SK-N-SH (cell line): Measurements from ENCODE around the gene SLC2A13. TPM values are rescaled to one million over a fixed set of nuclear protein-coding genes. Genes with fewer than 3 reads are reported as not detected.

Source experiments
- CTCF ChIA-PET: fragments of 300-600, 350-600 bp; formaldehyde crosslinking; extraction: SDS; loops from one replicate; lab custom pipeline; 2021; lab: Yijun Ruan, JAX
- POLR2A ChIA-PET: fragments of 350-600 bp; sonication (Branson Sonifier 250); formaldehyde crosslinking; extraction: SDS; loops from one replicate; lab custom pipeline; 2020; ENCODE audit warnings: antibody characterized with exemption, inconsistent platforms; lab: Yijun Ruan, JAX
- DNase-seq: peaks from one replicate; pipeline ENCODE4 v3.0.0; 2012
- H2AFZ ChIP-seq: fragments of 200-600 bp; sonication (generic); 2 replicates; pipeline ENCODE4 v1.8.1; 2016; ENCODE audit warnings: antibody characterized with exemption, mild to moderate bottlenecking, low read depth
- H3F3A ChIP-seq: fragments of 200-600 bp; sonication (generic); replicated peaks from 2 replicates; pipeline ENCODE3; 2016; ENCODE audit warnings: antibody characterized with exemption, mild to moderate bottlenecking; ENCODE audit not compliant: insufficient read depth
- H3K27ac ChIP-seq, 2 experiments: fragments of 200-500 bp in 1 of 2; fragments of 200-600 bp in 1 of 2; sonication (Bioruptor generic) in 1 of 2; sonication (generic), shearing (Covaris generic) in 1 of 2; 2 replicates each; pipeline versions ENCODE4 v1.5.1 to v1.6.1; 2014 to 2016; ENCODE audit warnings: low read depth in 2 of 2, inconsistent platforms in 1 of 2, low read length in 1 of 2, mild to moderate bottlenecking in 1 of 2, mixed read lengths in 1 of 2
- H3K27me3 ChIP-seq: fragments of 200-600 bp; sonication (generic), shearing (Covaris generic); 2 replicates; pipeline ENCODE4 v1.6.1; 2016; ENCODE audit warnings: mixed run types; ENCODE audit not compliant: insufficient read depth
- H3K36me3 ChIP-seq, 2 experiments: fragments of 200-500 bp in 1 of 2; fragments of 200-600 bp in 1 of 2; sonication (Bioruptor generic) in 1 of 2; sonication (generic) in 1 of 2; replicated peaks in 1 of 2; 2 replicates each; pipeline versions ENCODE3 to v1.5.1; 2014 to 2016; ENCODE audit warnings: low read length in 1 of 2, mild to moderate bottlenecking in 1 of 2; ENCODE audit not compliant: insufficient read depth in 2 of 2, control insufficient read depth in 1 of 2
- H3K4me1 ChIP-seq, 2 experiments: fragments of 200-500 bp in 1 of 2; fragments of 200-600 bp in 1 of 2; sonication (Bioruptor generic) in 1 of 2; sonication (generic), shearing (Covaris generic) in 1 of 2; 2 replicates each; pipeline versions ENCODE4 v1.5.1 to v1.6.1; 2014 to 2016; ENCODE audit warnings: low read depth in 1 of 2, low read length in 1 of 2, mixed run types in 1 of 2; ENCODE audit not compliant: insufficient read depth in 2 of 2, control insufficient read depth in 1 of 2
- H3K4me2 ChIP-seq: fragments of 200-600 bp; sonication (generic), shearing (Covaris generic); 2 replicates; pipeline ENCODE4 v1.6.1; 2017; ENCODE audit warnings: mixed run types
- H3K4me3 ChIP-seq, 2 experiments: fragments of 200-500 bp in 1 of 2; fragments of 200-600 bp in 1 of 2; sonication (Bioruptor generic) in 1 of 2; sonication (generic), shearing (Covaris generic) in 1 of 2; 2 replicates each; pipeline versions ENCODE4 v1.5.1 to v1.8.1; 2014 to 2016; ENCODE audit warnings: low read depth in 2 of 2, inconsistent platforms in 1 of 2, low read length in 1 of 2, mild to moderate bottlenecking in 1 of 2, mixed read lengths in 1 of 2, moderate library complexity in 1 of 2
- H3K79me2 ChIP-seq: fragments of 200-600 bp; sonication (generic); 2 replicates; pipeline ENCODE4 v1.8.1; 2017; ENCODE audit warnings: mild to moderate bottlenecking; ENCODE audit not compliant: insufficient read depth
- H3K9ac ChIP-seq: fragments of 200-600 bp; sonication (generic); 2 replicates; pipeline ENCODE4 v1.6.1; 2017; ENCODE audit warnings: mixed run types
- H3K9me2 ChIP-seq: fragments of 200-600 bp; sonication (generic); 2 replicates; pipeline ENCODE4 v1.6.1; 2017; ENCODE audit warnings: mixed run types
- H3K9me3 ChIP-seq: fragments of 200-600 bp; sonication (generic); 2 replicates; pipeline ENCODE4 v1.6.1; 2017; ENCODE audit warnings: mixed run types, mild to moderate bottlenecking, moderate library complexity
- H4K20me1 ChIP-seq: fragments of 200-600 bp; sonication (generic); 2 replicates; pipeline ENCODE4 v1.6.1; 2017; ENCODE audit warnings: mild to moderate bottlenecking, mixed run types; ENCODE audit not compliant: insufficient read depth
- CHD2 ChIP-seq: fragments of 150-350 bp; IDR thresholded peaks from 2 replicates; pipeline ENCODE4 v1.6.1; 2018; ENCODE audit warnings: low read length; ENCODE audit not compliant: partially characterized antibody
- FOXJ3 ChIP-seq: sonication (generic); formaldehyde crosslinking; IDR thresholded peaks from 2 replicates; pipeline ENCODE4 v1.5.1; 2020; ENCODE audit warnings: mild to moderate bottlenecking, missing genetic modification reagents
- GATA2 ChIP-seq: sonication (generic); formaldehyde crosslinking; IDR thresholded peaks from 2 replicates; pipeline ENCODE4 v1.5.0; 2020; ENCODE audit warnings: mild to moderate bottlenecking, missing genetic modification reagents
- MEF2A ChIP-seq: IDR thresholded peaks from 2 replicates; pipeline ENCODE4 v1.4.0; 2012; ENCODE audit warnings: low read depth, borderline replicate concordance
- NFIC ChIP-seq: IDR thresholded peaks from 2 replicates; pipeline ENCODE4 v1.4.0; 2012; ENCODE audit warnings: borderline replicate concordance
- POLR2AphosphoS5 ChIP-seq: IDR thresholded peaks from 2 replicates; pipeline ENCODE4 v1.6.1; 2012; ENCODE audit warnings: low read depth, low read length
- RAD21 ChIP-seq: IDR thresholded peaks from 2 replicates; pipeline ENCODE4 v1.6.1; 2012; ENCODE audit warnings: mild to moderate bottlenecking, low read length
- RFX5 ChIP-seq: IDR thresholded peaks from 2 replicates; pipeline ENCODE4 v1.6.1; 2012; ENCODE audit warnings: mild to moderate bottlenecking, improper control_type of control experiment, low read length
- RXRA ChIP-seq: IDR thresholded peaks from 2 replicates; pipeline ENCODE4 v1.4.0; 2012; ENCODE audit warnings: low read depth, mild to moderate bottlenecking, borderline replicate concordance
- SIN3A ChIP-seq: IDR thresholded peaks from 2 replicates; pipeline ENCODE4 v1.6.1; 2012; ENCODE audit warnings: low read depth, mild to moderate bottlenecking, low read length, moderate library complexity, borderline replicate concordance
- SMC3 ChIP-seq: IDR thresholded peaks from 2 replicates; pipeline ENCODE4 v1.6.1; 2012; ENCODE audit warnings: low read depth, low read length, improper control_type of control experiment
- TAF1 ChIP-seq: IDR thresholded peaks from 2 replicates; pipeline ENCODE4 v1.6.1; 2012; ENCODE audit warnings: low read depth, mild to moderate bottlenecking, low read length, moderate library complexity, borderline replicate concordance
- TCF12 ChIP-seq: IDR thresholded peaks from 2 replicates; pipeline ENCODE4 v1.4.0; 2012
- WGBS: methylation state at CpG from one replicate; pipeline ENCODE4 v1.1.6; 2017; ENCODE audit warnings: low lambda C conversion rate; 5-methylcytosine and 5-hydroxymethylcytosine counted together
- polyA plus RNA-seq, 3 experiments: library from polyadenylated mRNA; depleted of rRNA; stranded (reverse); fragments of >200 nt; gene quantifications; 2 replicates each; pipeline ENCODE4 v1.2.3, GENCODE V29; 2012
- TF ChIP-seq, protein P1 (sequence below): fragments of 200-600 bp; sonication (generic); IDR thresholded peaks from 2 replicates; pipeline ENCODE4 v1.6.1; 2017; ENCODE audit warnings: antibody characterized with exemption, mild to moderate bottlenecking, moderate library complexity
- TF ChIP-seq, protein P2 (sequence below): IDR thresholded peaks from 2 replicates; pipeline ENCODE4 v1.6.1; 2012; ENCODE audit warnings: mild to moderate bottlenecking, low read depth, low read length, moderate library complexity
- TF ChIP-seq, protein P3 (sequence below): IDR thresholded peaks from 2 replicates; pipeline ENCODE4 v1.4.0; 2012; ENCODE audit warnings: low read depth, borderline replicate concordance
- TF ChIP-seq, protein P4 (sequence below): IDR thresholded peaks from 2 replicates; pipeline ENCODE4 v1.4.0; 2012; ENCODE audit warnings: low read depth, borderline replicate concordance
- TF ChIP-seq, protein P5 (sequence below): IDR thresholded peaks from 2 replicates; pipeline ENCODE4 v1.4.0; 2012; ENCODE audit warnings: low read depth

Gene SLC2A13
- polyA plus RNA-seq, 1 of the 3 experiments (the other 2 are of a cell fraction) = 0.21 TPM

DNA sequence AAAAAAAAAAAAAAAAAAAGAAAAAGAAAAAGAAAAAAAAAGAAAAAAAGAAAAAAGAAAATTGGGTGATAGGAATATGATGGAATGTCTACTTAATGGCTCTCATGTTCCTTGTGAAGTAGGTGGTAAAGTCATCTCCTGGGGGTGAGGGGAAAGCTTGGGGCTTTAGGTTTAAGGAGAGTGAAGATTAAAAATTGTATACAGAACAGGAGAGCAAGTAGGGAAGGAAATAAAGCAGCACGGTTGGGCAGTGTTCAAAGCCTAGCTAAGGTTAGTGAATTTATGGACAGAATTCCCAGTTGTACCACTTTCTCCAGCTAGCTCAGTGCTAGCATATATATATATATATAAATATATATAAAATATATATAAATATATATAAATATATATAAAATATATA lies 40.0 kb upstream of the SLC2A13 start:
- Histone ChIP-seq H3K27ac (no peak overlapping the region), H3K9ac (no peak overlapping the region), H3K9me3 (no peaks in the 10 kb centered on the region), H3K36me3 (no peaks in the 10 kb centered on the region), H4K20me1 (no peaks in the 10 kb centered on the region), H3K4me1 (no peaks in the 10 kb centered on the region), H2AFZ (no peak overlapping the region), H3K27me3 (no peaks in the 10 kb centered on the region), H3K4me2 (no peak overlapping the region), H3F3A (no peaks in the 10 kb centered on the region), H3K9me2 (no peaks in the 10 kb centered on the region), H3K79me2 (no peaks in the 10 kb centered on the region), H3K4me3 (no peak overlapping the region)
- no peak for TF ChIP-seq SMC3
- no peak for TF ChIP-seq GATA2 (CRISPR knock-in tag)
- no peak for TF ChIP-seq SIN3A
- no peak for TF ChIP-seq MEF2A
- TF ChIP-seq, protein P1, sequence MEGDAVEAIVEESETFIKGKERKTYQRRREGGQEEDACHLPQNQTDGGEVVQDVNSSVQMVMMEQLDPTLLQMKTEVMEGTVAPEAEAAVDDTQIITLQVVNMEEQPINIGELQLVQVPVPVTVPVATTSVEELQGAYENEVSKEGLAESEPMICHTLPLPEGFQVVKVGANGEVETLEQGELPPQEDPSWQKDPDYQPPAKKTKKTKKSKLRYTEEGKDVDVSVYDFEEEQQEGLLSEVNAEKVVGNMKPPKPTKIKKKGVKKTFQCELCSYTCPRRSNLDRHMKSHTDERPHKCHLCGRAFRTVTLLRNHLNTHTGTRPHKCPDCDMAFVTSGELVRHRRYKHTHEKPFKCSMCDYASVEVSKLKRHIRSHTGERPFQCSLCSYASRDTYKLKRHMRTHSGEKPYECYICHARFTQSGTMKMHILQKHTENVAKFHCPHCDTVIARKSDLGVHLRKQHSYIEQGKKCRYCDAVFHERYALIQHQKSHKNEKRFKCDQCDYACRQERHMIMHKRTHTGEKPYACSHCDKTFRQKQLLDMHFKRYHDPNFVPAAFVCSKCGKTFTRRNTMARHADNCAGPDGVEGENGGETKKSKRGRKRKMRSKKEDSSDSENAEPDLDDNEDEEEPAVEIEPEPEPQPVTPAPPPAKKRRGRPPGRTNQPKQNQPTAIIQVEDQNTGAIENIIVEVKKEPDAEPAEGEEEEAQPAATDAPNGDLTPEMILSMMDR = no peak
- WGBS = 61% methylated on average over 1 of the region's 1 CpG
- CTCF ChIA-PET = interaction anchor here (1.3 kb wide), 1 partner anchor 168 kb away, joined by 6 read pairs; no protein-coding TSS in a partner anchor
- POLR2A ChIA-PET = interaction anchor here (0.6 kb wide), 1 partner anchor 91 kb away, joined by 3 read pairs; no protein-coding TSS in a partner anchor
- DNase-seq = no peak

DNA sequence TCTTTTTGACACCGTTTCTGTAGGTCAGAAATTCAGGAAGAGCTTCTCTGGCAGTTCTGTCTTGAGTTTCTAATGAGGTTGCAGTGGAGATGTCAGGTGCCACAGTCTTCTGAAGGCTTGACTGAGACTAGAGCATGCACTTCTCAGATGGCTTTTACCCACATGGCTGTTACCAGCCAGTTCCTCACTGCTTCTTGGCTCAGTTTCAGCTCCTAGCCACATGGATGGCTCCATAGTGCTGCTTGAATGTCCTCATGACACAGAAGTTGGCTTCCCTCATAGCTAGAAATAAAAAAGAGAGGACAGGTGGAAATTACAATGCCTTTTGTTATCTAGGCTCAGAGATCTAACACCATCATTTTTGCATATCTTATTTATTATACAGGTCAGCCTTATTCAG lies 38.1 kb upstream of the SLC2A13 start:
- H3K4me2 ChIP-seq = no peak overlapping the region
- no peaks in the 10 kb centered on the region for H3K9me3 ChIP-seq
- H3K79me2 ChIP-seq = no peaks in the 10 kb centered on the region
- no peaks in the 10 kb centered on the region for H4K20me1 ChIP-seq
- ChIA-PET POLR2A (no interaction called here), CTCF (interaction anchor here (0.8 kb wide), 1 partner anchor 170 kb away, joined by 3 read pairs; no protein-coding TSS in a partner anchor)
- H3K9ac ChIP-seq = no peak overlapping the region
- no peak overlapping the region for H3K27ac ChIP-seq
- 0% methylated on average over 1 of the region's 1 CpG for WGBS
- H3K4me1 ChIP-seq = no peaks in the 10 kb centered on the region
- no peaks in the 10 kb centered on the region for H3K27me3 ChIP-seq
- no peaks in the 10 kb centered on the region for H3K9me2 ChIP-seq
- no peak overlapping the region for H3K4me3 ChIP-seq
- no peak for DNase-seq
- H3K36me3 ChIP-seq = no peaks in the 10 kb centered on the region
- H3F3A ChIP-seq = no peaks in the 10 kb centered on the region
- H2AFZ ChIP-seq = no peak overlapping the region
- no peak for TF ChIP-seq RXRA
- TF ChIP-seq, protein P2, sequence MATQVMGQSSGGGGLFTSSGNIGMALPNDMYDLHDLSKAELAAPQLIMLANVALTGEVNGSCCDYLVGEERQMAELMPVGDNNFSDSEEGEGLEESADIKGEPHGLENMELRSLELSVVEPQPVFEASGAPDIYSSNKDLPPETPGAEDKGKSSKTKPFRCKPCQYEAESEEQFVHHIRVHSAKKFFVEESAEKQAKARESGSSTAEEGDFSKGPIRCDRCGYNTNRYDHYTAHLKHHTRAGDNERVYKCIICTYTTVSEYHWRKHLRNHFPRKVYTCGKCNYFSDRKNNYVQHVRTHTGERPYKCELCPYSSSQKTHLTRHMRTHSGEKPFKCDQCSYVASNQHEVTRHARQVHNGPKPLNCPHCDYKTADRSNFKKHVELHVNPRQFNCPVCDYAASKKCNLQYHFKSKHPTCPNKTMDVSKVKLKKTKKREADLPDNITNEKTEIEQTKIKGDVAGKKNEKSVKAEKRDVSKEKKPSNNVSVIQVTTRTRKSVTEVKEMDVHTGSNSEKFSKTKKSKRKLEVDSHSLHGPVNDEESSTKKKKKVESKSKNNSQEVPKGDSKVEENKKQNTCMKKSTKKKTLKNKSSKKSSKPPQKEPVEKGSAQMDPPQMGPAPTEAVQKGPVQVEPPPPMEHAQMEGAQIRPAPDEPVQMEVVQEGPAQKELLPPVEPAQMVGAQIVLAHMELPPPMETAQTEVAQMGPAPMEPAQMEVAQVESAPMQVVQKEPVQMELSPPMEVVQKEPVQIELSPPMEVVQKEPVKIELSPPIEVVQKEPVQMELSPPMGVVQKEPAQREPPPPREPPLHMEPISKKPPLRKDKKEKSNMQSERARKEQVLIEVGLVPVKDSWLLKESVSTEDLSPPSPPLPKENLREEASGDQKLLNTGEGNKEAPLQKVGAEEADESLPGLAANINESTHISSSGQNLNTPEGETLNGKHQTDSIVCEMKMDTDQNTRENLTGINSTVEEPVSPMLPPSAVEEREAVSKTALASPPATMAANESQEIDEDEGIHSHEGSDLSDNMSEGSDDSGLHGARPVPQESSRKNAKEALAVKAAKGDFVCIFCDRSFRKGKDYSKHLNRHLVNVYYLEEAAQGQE = no peak
- TF ChIP-seq FOXJ3 (CRISPR knock-in tag) = no peak
- TF ChIP-seq, protein P3, sequence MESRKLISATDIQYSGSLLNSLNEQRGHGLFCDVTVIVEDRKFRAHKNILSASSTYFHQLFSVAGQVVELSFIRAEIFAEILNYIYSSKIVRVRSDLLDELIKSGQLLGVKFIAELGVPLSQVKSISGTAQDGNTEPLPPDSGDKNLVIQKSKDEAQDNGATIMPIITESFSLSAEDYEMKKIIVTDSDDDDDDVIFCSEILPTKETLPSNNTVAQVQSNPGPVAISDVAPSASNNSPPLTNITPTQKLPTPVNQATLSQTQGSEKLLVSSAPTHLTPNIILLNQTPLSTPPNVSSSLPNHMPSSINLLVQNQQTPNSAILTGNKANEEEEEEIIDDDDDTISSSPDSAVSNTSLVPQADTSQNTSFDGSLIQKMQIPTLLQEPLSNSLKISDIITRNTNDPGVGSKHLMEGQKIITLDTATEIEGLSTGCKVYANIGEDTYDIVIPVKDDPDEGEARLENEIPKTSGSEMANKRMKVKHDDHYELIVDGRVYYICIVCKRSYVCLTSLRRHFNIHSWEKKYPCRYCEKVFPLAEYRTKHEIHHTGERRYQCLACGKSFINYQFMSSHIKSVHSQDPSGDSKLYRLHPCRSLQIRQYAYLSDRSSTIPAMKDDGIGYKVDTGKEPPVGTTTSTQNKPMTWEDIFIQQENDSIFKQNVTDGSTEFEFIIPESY = no peak
- no peak for TF ChIP-seq SIN3A
- no peak for TF ChIP-seq MEF2A
- no peak for TF ChIP-seq NFIC
- TF ChIP-seq SMC3 = no peak
- no peak for TF ChIP-seq GATA2 (CRISPR knock-in tag)
- TF ChIP-seq, protein P4, sequence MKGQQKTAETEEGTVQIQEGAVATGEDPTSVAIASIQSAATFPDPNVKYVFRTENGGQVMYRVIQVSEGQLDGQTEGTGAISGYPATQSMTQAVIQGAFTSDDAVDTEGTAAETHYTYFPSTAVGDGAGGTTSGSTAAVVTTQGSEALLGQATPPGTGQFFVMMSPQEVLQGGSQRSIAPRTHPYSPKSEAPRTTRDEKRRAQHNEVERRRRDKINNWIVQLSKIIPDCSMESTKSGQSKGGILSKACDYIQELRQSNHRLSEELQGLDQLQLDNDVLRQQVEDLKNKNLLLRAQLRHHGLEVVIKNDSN = no peak
- TF ChIP-seq RFX5 = no peak
- TF ChIP-seq, protein P5, sequence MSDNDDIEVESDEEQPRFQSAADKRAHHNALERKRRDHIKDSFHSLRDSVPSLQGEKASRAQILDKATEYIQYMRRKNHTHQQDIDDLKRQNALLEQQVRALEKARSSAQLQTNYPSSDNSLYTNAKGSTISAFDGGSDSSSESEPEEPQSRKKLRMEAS = no peak
- TF ChIP-seq RAD21 = no peak
- no peak for TF ChIP-seq TAF1
- TF ChIP-seq CHD2 = no peak
- TF ChIP-seq TCF12 = no peak
- TF ChIP-seq POLR2AphosphoS5 = no peak
